ENCODE data around the gene BCOR.
A peak's percentile ranks its signal among the peaks of the same experiment; 100 is the strongest.

BCOR gene

GRCh38 chrX:40092808-40093435 lies 4.8 kb downstream of the BCOR start:
- H3K4me1 ChIP-seq: peaks cover 0 to 59% (median 26%) of the 10 kb centered on the region in 4 donors

GRCh38 chrX:40091691-40092421 lies 5.9 kb downstream of the BCOR start:
- no peaks in the 10 kb centered on the region for H3K27me3 ChIP-seq
- H3K9me3 ChIP-seq: no peaks in the 10 kb centered on the region
- no peak for DNase-seq
- intact Hi-C loops (cut with DNase I; ENCODE audit: low total_unique reads): loop anchor here (10.0 kb wide), 1 partner anchor 277 kb away; no protein-coding TSS in a partner anchor
- H3K27ac ChIP-seq: no peak overlapping the region
- no peak for TF ChIP-seq CTCF (IDR thresholded peaks at IDR 0.05)
- peaks cover 0 to 56% (median 31%) of the 10 kb centered on the region in 4 donors for H3K4me1 ChIP-seq
- no peak overlapping the region for H3K4me3 ChIP-seq
- H3K36me3 ChIP-seq: no peaks in the 10 kb centered on the region

More at GRCh38 chrX:40092808-40093435, 4.8 kb downstream of the BCOR start:
- Histone ChIP-seq H3K4me3 (no peak overlapping the region), H3K9me3 (no peaks in the 10 kb centered on the region), H3K27me3 (no peaks in the 10 kb centered on the region), H3K36me3 (no peaks in the 10 kb centered on the region), H3K27ac (no peak overlapping the region)
- intact Hi-C loops (cut with DNase I; ENCODE audit: low total_unique reads): loop anchor here (10.0 kb wide), 1 partner anchor 278 kb away; no protein-coding TSS in a partner anchor
- TF ChIP-seq CTCF (IDR thresholded peaks at IDR 0.05): no peak
- no peak for DNase-seq

GRCh38 chrX:40090961-40091360 lies 6.8 kb downstream of the BCOR start:
- DNase-seq: no peak
- H3K36me3 ChIP-seq: no peaks in the 10 kb centered on the region
- peak overlapping the region; percentile 68 to 73 for H3K27ac ChIP-seq
- no peaks in the 10 kb centered on the region for H3K9me3 ChIP-seq
- intact Hi-C loops (cut with DNase I; ENCODE audit: low total_unique reads): loop anchor here (10.0 kb wide), 1 partner anchor 276 kb away; no protein-coding TSS in a partner anchor
- no peaks in the 10 kb centered on the region for H3K27me3 ChIP-seq
- H3K4me1 ChIP-seq: peaks cover 0 to 62% (median 29%) of the 10 kb centered on the region in 4 donors
- peak overlapping the region; percentile 50 to 57 for H3K4me3 ChIP-seq
- no peak for TF ChIP-seq CTCF (IDR thresholded peaks at IDR 0.05)

GRCh38 chrX:40090050-40090804 lies 7.5 kb downstream of the BCOR start:
- peak in 1 of 2 donors; percentile 71 for DNase-seq
- Histone ChIP-seq H3K27ac (peak overlapping the region; percentile 68 to 73), H3K9me3 (no peaks in the 10 kb centered on the region), H3K27me3 (no peaks in the 10 kb centered on the region), H3K4me3 (peak overlapping the region; percentile 50 to 57), H3K36me3 (no peaks in the 10 kb centered on the region), H3K4me1 (peaks cover 0 to 69% (median 31%) of the 10 kb centered on the region in 4 donors)
- intact Hi-C loops (cut with DNase I; ENCODE audit: low total_unique reads): loop anchor here (10.0 kb wide), 1 partner anchor 275 kb away; no protein-coding TSS in a partner anchor
- TF ChIP-seq CTCF (IDR thresholded peaks at IDR 0.05): no peak

- Histone ChIP-seq H3K27me3 (no peaks in the 10 kb centered on the region), H3K27ac (peak overlapping the region; percentile 44 to 73), H3K4me1 (peaks cover 0 to 80% (median 36%) of the 10 kb centered on the region in 4 donors), H3K9me3 (no peaks in the 10 kb centered on the region), H3K4me3 (no peak overlapping the region), H3K36me3 (no peaks in the 10 kb centered on the region)
- no peak for DNase-seq
- TF ChIP-seq CTCF (IDR thresholded peaks at IDR 0.05): no peak
- intact Hi-C loops (cut with DNase I; ENCODE audit: low total_unique reads): no loop called here
Observed at GRCh38 chrX:40088803-40089540, 8.8 kb downstream of the BCOR start.
